OCI-LY3 (cell line): ENCODE data around the gene TRO.

Source experiments
- H2AFZ ChIP-seq: fragments of 200-600, 300-600 bp; shearing (Covaris generic); 2 replicates; pipeline ENCODE4 v1.6.0; 2014; ENCODE audit warnings: antibody characterized with exemption, low read depth, low read length
- H3K27ac ChIP-seq: fragments of 200-600, 300-600 bp; sonication (generic); 2 replicates; pipeline ENCODE4 v1.5.1; 2014; ENCODE audit warnings: mild to moderate bottlenecking, low read length, moderate library complexity, mixed read lengths
- H3K27me3 ChIP-seq: fragments of 200-600, 300-600 bp; sonication (generic); 2 replicates; pipeline ENCODE4 v1.6.1; 2014; ENCODE audit warnings: low read depth, low read length, mixed read lengths
- H3K36me3 ChIP-seq: fragments of 200-600, 300-600 bp; sonication (generic); replicated peaks from 2 replicates; pipeline ENCODE3; 2014; ENCODE audit warnings: low read depth, low read length, mixed read lengths
- H3K4me1 ChIP-seq: fragments of 300-600, 200-600 bp; sonication (generic); 2 replicates; pipeline ENCODE4 v1.6.1; 2014; ENCODE audit warnings: low read length, mixed read lengths
- H3K4me2 ChIP-seq: fragments of 200-600, 300-600 bp; sonication (generic); 2 replicates; pipeline ENCODE4 v1.6.1; 2014; ENCODE audit warnings: low read length, mixed read lengths
- H3K4me3 ChIP-seq: fragments of 300-600, 200-600 bp; sonication (generic); 2 replicates; pipeline ENCODE4 v1.5.1; 2014; ENCODE audit warnings: antibody characterized with exemption, mild to moderate bottlenecking, low read length, moderate library complexity
- H3K79me2 ChIP-seq: fragments of 300-600, 200-600 bp; shearing (Covaris generic); 2 replicates; pipeline ENCODE4 v1.6.1; 2014; ENCODE audit warnings: mild to moderate bottlenecking, low read length, mixed read lengths
- H3K9ac ChIP-seq: fragments of 300-600, 200-600 bp; shearing (Covaris generic); 2 replicates; pipeline ENCODE4 v1.6.0; 2014; ENCODE audit warnings: mild to moderate bottlenecking, low read length, moderate library complexity
- H3K9me3 ChIP-seq: fragments of 200-600, 300-600 bp; shearing (Covaris generic); 2 replicates; pipeline ENCODE4 v1.6.1; 2014; ENCODE audit warnings: low read length, mixed read lengths; ENCODE audit not compliant: insufficient read depth
- H4K20me1 ChIP-seq: fragments of 200-600, 300-600 bp; sonication (generic); 2 replicates; pipeline ENCODE4 v1.6.1; 2016; ENCODE audit warnings: low read length, mixed read lengths; ENCODE audit not compliant: insufficient read depth
- EZH2phosphoT487 ChIP-seq: fragments of 200-600 bp; shearing (Covaris generic); IDR thresholded peaks from 2 replicates; pipeline ENCODE4 v1.6.1; 2018; ENCODE audit warnings: antibody characterized with exemption, mixed run types, low read depth
- TF ChIP-seq, protein P1 (sequence below): fragments of 200-600, 300-600 bp; sonication (generic); IDR thresholded peaks from 2 replicates; pipeline ENCODE4 v1.5.1; 2014; ENCODE audit warnings: antibody characterized with exemption, low read length, low read depth

TRO gene

GRCh38 chrX:54937416-54937815, 16.8 kb downstream of the TRO start:
- no peaks in the 10 kb centered on the region for H3K79me2 ChIP-seq
- no peak overlapping the region for H3K27ac ChIP-seq
- no peaks in the 10 kb centered on the region for H3K27me3 ChIP-seq
- H3K4me3 ChIP-seq = no peak overlapping the region
- no peaks in the 10 kb centered on the region for H4K20me1 ChIP-seq
- H3K4me1 ChIP-seq = no peaks in the 10 kb centered on the region
- no peaks in the 10 kb centered on the region for H3K9me3 ChIP-seq
- H2AFZ ChIP-seq = no peak overlapping the region
- no peak for TF ChIP-seq EZH2phosphoT487
- TF ChIP-seq, protein P1, sequence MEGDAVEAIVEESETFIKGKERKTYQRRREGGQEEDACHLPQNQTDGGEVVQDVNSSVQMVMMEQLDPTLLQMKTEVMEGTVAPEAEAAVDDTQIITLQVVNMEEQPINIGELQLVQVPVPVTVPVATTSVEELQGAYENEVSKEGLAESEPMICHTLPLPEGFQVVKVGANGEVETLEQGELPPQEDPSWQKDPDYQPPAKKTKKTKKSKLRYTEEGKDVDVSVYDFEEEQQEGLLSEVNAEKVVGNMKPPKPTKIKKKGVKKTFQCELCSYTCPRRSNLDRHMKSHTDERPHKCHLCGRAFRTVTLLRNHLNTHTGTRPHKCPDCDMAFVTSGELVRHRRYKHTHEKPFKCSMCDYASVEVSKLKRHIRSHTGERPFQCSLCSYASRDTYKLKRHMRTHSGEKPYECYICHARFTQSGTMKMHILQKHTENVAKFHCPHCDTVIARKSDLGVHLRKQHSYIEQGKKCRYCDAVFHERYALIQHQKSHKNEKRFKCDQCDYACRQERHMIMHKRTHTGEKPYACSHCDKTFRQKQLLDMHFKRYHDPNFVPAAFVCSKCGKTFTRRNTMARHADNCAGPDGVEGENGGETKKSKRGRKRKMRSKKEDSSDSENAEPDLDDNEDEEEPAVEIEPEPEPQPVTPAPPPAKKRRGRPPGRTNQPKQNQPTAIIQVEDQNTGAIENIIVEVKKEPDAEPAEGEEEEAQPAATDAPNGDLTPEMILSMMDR = no peak
- H3K4me2 ChIP-seq = no peak overlapping the region
- no peaks in the 10 kb centered on the region for H3K36me3 ChIP-seq
- H3K9ac ChIP-seq = no peak overlapping the region

GRCh38 chrX:54944816-54945215, 24.2 kb downstream of the TRO start:
- Histone ChIP-seq H3K4me1 (no peaks in the 10 kb centered on the region), H3K9ac (no peak overlapping the region), H3K27ac (no peak overlapping the region), H3K4me3 (no peak overlapping the region), H4K20me1 (no peaks in the 10 kb centered on the region), H3K36me3 (no peaks in the 10 kb centered on the region), H3K4me2 (no peak overlapping the region), H3K9me3 (no peaks in the 10 kb centered on the region), H3K79me2 (no peaks in the 10 kb centered on the region), H2AFZ (no peak overlapping the region), H3K27me3 (no peaks in the 10 kb centered on the region)
- no peak for TF ChIP-seq EZH2phosphoT487
- TF ChIP-seq, protein P1 = no peak

GRCh38 chrX:54945224-54945623, 24.6 kb downstream of the TRO start:
- no peaks in the 10 kb centered on the region for H3K36me3 ChIP-seq
- no peak for TF ChIP-seq EZH2phosphoT487
- TF ChIP-seq, protein P1 = no peak
- H3K79me2 ChIP-seq = no peaks in the 10 kb centered on the region
- H3K4me1 ChIP-seq = no peaks in the 10 kb centered on the region
- H3K4me3 ChIP-seq = no peak overlapping the region
- H3K27me3 ChIP-seq = no peaks in the 10 kb centered on the region
- H3K9me3 ChIP-seq = no peaks in the 10 kb centered on the region
- H3K4me2 ChIP-seq = no peak overlapping the region
- no peak overlapping the region for H2AFZ ChIP-seq
- H3K9ac ChIP-seq = no peak overlapping the region
- no peak overlapping the region for H3K27ac ChIP-seq
- H4K20me1 ChIP-seq = no peaks in the 10 kb centered on the region

DNA sequence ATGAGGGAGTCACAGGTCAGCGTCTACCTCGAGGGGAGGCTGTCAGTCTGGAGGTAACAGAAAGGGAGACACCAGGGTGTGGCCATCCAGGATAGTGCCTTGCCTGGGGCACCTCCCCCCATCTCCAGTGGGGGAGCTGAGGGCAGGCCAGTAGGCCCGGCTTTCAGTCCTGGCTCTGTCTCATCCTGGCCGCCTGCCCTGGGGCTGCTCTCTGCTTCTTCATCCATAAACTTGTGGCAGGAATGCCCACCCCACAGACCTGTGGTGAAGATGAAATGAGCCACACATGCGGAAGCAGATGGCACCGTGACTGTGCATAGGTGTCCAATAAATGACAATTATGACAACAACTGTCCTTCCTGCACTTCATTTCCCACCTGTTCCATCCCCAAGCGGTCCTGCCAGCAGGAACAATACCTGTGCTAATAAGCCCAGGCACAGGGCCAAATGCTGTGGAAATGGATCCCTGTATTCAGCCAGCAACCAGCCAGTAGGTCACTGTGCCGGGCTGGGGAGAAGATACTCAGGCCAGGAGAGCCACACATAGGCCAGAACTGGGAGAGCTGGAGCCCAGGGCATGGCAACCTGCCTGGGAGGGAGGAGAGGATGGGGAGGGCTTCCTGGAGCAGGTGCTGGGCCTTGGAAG, 30.2 kb downstream of the TRO start:
- no peaks in the 10 kb centered on the region for H3K36me3 ChIP-seq
- no peaks in the 10 kb centered on the region for H4K20me1 ChIP-seq
- no peak overlapping the region for H3K4me2 ChIP-seq
- H3K79me2 ChIP-seq = no peaks in the 10 kb centered on the region
- no peak overlapping the region for H3K27ac ChIP-seq
- H3K4me1 ChIP-seq = no peaks in the 10 kb centered on the region
- H3K9ac ChIP-seq = no peak overlapping the region
- no peak overlapping the region for H3K4me3 ChIP-seq
- H3K9me3 ChIP-seq = no peaks in the 10 kb centered on the region
- H2AFZ ChIP-seq = no peak overlapping the region
- H3K27me3 ChIP-seq = no peaks in the 10 kb centered on the region
- TF ChIP-seq EZH2phosphoT487 = no peak
- TF ChIP-seq, protein P1 = no peak
